Bronchial epithelial cell (primary cell): Measurements from ENCODE around the gene HYAL3. TPM values are rescaled to one million over a fixed set of nuclear protein-coding genes. Genes with fewer than 3 reads are reported as not detected.
A peak's percentile ranks its signal among the peaks of the same experiment; 100 is the strongest.

ENCODE experiments used
- DNase-seq: peaks from one replicate; pipeline ENCODE4 v3.0.0-alpha.2; 2010; ENCODE audit warnings: low read depth
- FAIRE-seq: peaks from 2 replicates; lab custom pipeline; 2011; peaks lifted over from hg19 to GRCh38; lab: Jason Lieb, UNC
- H3K27me3 ChIP-seq: 2 replicates; pipeline ENCODE4 v1.5.1; 2011; ENCODE audit warnings: low read length; ENCODE audit not compliant: control insufficient read depth, insufficient read depth
- H3K36me3 ChIP-seq: 2 replicates; pipeline ENCODE4 v1.5.1; 2011; ENCODE audit warnings: low read length; ENCODE audit not compliant: control insufficient read depth, insufficient read depth
- H3K4me3 ChIP-seq: 2 replicates; pipeline ENCODE4 v1.5.1; 2011; ENCODE audit warnings: mild to moderate bottlenecking, low read depth, low read length, control low read depth
- CTCF ChIP-seq: IDR thresholded peaks from 2 replicates; pipeline ENCODE4 v1.5.1; 2011; ENCODE audit warnings: mild to moderate bottlenecking, moderate library complexity, low read length, control low read depth, inconsistent platforms; ENCODE audit not compliant: insufficient read depth, severe bottlenecking
- total RNA-seq: library from RNA; depleted of rRNA; stranded (reverse); fragments of >200 nt; gene quantifications from 2 replicates; pipeline ENCODE4 v1.2.1, GENCODE V29; 2014

The HYAL3 gene
- total RNA-seq, 1 donor from 2014 or later = 6.6 TPM

GRCh38 chr3:50331364-50331907 lies 32.2 kb upstream of the HYAL3 start:
- TF ChIP-seq CTCF = no peak
- peaks cover 17% of the 10 kb centered on the region for H3K36me3 ChIP-seq
- FAIRE-seq (no peak), DNase-seq (no peak)
- no peak overlapping the region for H3K4me3 ChIP-seq
- no peaks in the 10 kb centered on the region for H3K27me3 ChIP-seq

- H3K27me3 ChIP-seq = no peaks in the 10 kb centered on the region
- H3K36me3 ChIP-seq = peaks cover 24% of the 10 kb centered on the region
- no peak for FAIRE-seq
- TF ChIP-seq CTCF = no peak
- DNase-seq = no peak
- no peak overlapping the region for H3K4me3 ChIP-seq
Measured at GRCh38 chr3:50330330-50330729, 31.1 kb upstream of the HYAL3 start.

GRCh38 chr3:50327943-50328691 lies 28.9 kb upstream of the HYAL3 start, which contains the start of gene TUSC2:
Gene TUSC2, minus strand, starts transcription at chr3:50328223. Its CDS starts 124 bp downstream, at chr3:50328099.
- FAIRE-seq = peak; percentile 7
- Histone ChIP-seq H3K27me3 (no peaks in the 10 kb centered on the region), H3K4me3 (peak within 1 kb of the TSS; percentile 95), H3K36me3 (peaks cover 26% of the 10 kb centered on the region)
- TF ChIP-seq CTCF = no peak
- DNase-seq = peak; percentile 94

GRCh38 chr3:50327129-50327528 lies 27.9 kb upstream of the HYAL3 start:
- Histone ChIP-seq H3K4me3 (peak overlapping the region; percentile 95), H3K36me3 (peaks cover 26% of the 10 kb centered on the region), H3K27me3 (no peaks in the 10 kb centered on the region)
- FAIRE-seq = no peak
- no peak for DNase-seq
- no peak for TF ChIP-seq CTCF

- no peak overlapping the region for H3K4me3 ChIP-seq
- H3K36me3 ChIP-seq = peaks cover 20% of the 10 kb centered on the region
- H3K27me3 ChIP-seq = no peaks in the 10 kb centered on the region
- FAIRE-seq (no peak), DNase-seq (no peak)
- no peak for TF ChIP-seq CTCF
Measured at GRCh38 chr3:50326182-50326541, 27.0 kb upstream of the HYAL3 start.
